ENCODE data around the gene PCDHGB4.

DNA sequence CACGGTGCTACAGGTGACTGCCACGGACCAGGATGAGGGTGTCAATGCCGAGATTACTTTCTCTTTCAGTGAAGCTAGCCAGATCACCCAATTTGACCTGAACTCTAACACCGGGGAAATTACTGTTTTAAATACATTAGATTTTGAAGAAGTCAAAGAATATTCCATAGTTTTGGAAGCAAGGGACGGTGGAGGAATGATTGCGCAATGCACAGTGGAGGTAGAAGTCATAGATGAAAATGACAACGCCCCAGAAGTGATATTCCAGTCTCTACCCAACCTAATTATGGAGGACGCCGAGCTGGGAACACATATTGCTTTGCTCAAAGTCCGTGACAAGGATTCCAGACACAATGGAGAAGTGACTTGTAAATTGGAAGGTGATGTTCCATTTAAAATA is 1.2 kb downstream of the PCDHGB4 start:
- TF ChIP-seq POLR2A (IDR thresholded peaks at IDR 0.05): no peak
- TF ChIP-seq, protein P1, sequence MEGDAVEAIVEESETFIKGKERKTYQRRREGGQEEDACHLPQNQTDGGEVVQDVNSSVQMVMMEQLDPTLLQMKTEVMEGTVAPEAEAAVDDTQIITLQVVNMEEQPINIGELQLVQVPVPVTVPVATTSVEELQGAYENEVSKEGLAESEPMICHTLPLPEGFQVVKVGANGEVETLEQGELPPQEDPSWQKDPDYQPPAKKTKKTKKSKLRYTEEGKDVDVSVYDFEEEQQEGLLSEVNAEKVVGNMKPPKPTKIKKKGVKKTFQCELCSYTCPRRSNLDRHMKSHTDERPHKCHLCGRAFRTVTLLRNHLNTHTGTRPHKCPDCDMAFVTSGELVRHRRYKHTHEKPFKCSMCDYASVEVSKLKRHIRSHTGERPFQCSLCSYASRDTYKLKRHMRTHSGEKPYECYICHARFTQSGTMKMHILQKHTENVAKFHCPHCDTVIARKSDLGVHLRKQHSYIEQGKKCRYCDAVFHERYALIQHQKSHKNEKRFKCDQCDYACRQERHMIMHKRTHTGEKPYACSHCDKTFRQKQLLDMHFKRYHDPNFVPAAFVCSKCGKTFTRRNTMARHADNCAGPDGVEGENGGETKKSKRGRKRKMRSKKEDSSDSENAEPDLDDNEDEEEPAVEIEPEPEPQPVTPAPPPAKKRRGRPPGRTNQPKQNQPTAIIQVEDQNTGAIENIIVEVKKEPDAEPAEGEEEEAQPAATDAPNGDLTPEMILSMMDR (IDR thresholded peaks at IDR 0.05 in 8 of 11, conservative IDR thresholded peaks at IDR 0.05 in 3 of 11): no peak
